Activated T-helper 1 cell treated with anti-CD3 and anti-CD28 coated beads, Interleukin-12 subunit alpha, Interleukin-12 subunit beta, Interleukin-2, Interleukin-4 antibody, amounts not matched to agents 30 ng/mL and 10 ng/mL and 1 ng/mL, durations not matched to agents 14 hours and 24 hours and 36 hours (primary cell): Measurements from ENCODE around the gene NELL1. TPM values are rescaled to one million over a fixed set of nuclear protein-coding genes. Genes with fewer than 3 reads are reported as not detected.

Source experiments
- DNase-seq: peaks from one replicate; pipeline ENCODE4 v3.0.0; 2021; ENCODE audit warnings: low spot score
- H3K27ac Mint-ChIP-seq: one replicate; pipeline ENCODE4 v1.8.0; 2021; ENCODE audit warnings: mild to moderate bottlenecking, mixed read lengths
- H3K27me3 Mint-ChIP-seq: one replicate; pipeline ENCODE4 v1.8.0; 2022; ENCODE audit warnings: mild to moderate bottlenecking, moderate library complexity, mixed read lengths; ENCODE audit not compliant: insufficient read depth
- H3K36me3 Mint-ChIP-seq: one replicate; pipeline ENCODE4 v1.8.0; 2021; ENCODE audit warnings: low read depth, mixed read lengths
- H3K4me1 Mint-ChIP-seq: one replicate; pipeline ENCODE4 v1.8.0; 2021; ENCODE audit warnings: low read depth, mixed read lengths
- H3K4me3 Mint-ChIP-seq: one replicate; pipeline ENCODE4 v1.8.0; 2021; ENCODE audit warnings: mild to moderate bottlenecking, moderate library complexity, mixed read lengths
- H3K9me3 Mint-ChIP-seq: one replicate; pipeline ENCODE4 v1.8.0; 2021; ENCODE audit warnings: mixed read lengths
- intact Hi-C: fragments of 100-400 bp; cut with micrococcal nuclease; formaldehyde crosslinking; loops from one replicate; pipeline ENCODE4 v1.15.1; 2024
- total RNA-seq: library from RNA; stranded (reverse); gene quantifications from 2 replicates; pipeline ENCODE4 v1.2.3, GENCODE V29; 2022

Gene NELL1
- total RNA-seq = not detected in 2 replicates

- H3K27ac Mint-ChIP-seq = no peak within 1 kb of the TSS
- DNase-seq = no peak
- peaks cover 3% of the 10 kb centered on the region for H3K36me3 Mint-ChIP-seq
- H3K4me1 Mint-ChIP-seq = no peaks in the 10 kb centered on the region
- no peaks in the 10 kb centered on the region for H3K9me3 Mint-ChIP-seq
- no peak within 1 kb of the TSS for H3K4me3 Mint-ChIP-seq
- intact Hi-C loops = no loop called here
- peaks cover 60% of the 10 kb centered on the region for H3K27me3 Mint-ChIP-seq
These were observed at the start of gene NELL1 for GRCh38 chr11:20668844-20669819. Gene NELL1, plus strand, starts transcription at chr11:20669586.

- Mint-ChIP-seq H3K4me3 (no peak overlapping the region), H3K4me1 (no peaks in the 10 kb centered on the region), H3K9me3 (no peaks in the 10 kb centered on the region), H3K27me3 (peaks cover 5% of the 10 kb centered on the region), H3K27ac (no peak overlapping the region), H3K36me3 (no peaks in the 10 kb centered on the region)
- DNase-seq = no peak
- intact Hi-C loops = no loop called here
These were observed 48.4 kb upstream of the NELL1 start for GRCh38 chr11:20620988-20621387.

GRCh38 chr11:20621679-20622078, 47.7 kb upstream of the NELL1 start:
- H3K4me3 Mint-ChIP-seq = no peak overlapping the region
- intact Hi-C loops = no loop called here
- H3K27me3 Mint-ChIP-seq = peaks cover 5% of the 10 kb centered on the region
- no peaks in the 10 kb centered on the region for H3K36me3 Mint-ChIP-seq
- no peak for DNase-seq
- H3K4me1 Mint-ChIP-seq = no peaks in the 10 kb centered on the region
- H3K9me3 Mint-ChIP-seq = no peaks in the 10 kb centered on the region
- no peak overlapping the region for H3K27ac Mint-ChIP-seq

GRCh38 chr11:20623252-20623651, 46.1 kb upstream of the NELL1 start:
- no peak for DNase-seq
- no peaks in the 10 kb centered on the region for H3K9me3 Mint-ChIP-seq
- peaks cover 5% of the 10 kb centered on the region for H3K27me3 Mint-ChIP-seq
- no peaks in the 10 kb centered on the region for H3K36me3 Mint-ChIP-seq
- no peaks in the 10 kb centered on the region for H3K4me1 Mint-ChIP-seq
- H3K27ac Mint-ChIP-seq = no peak overlapping the region
- intact Hi-C loops = no loop called here
- no peak overlapping the region for H3K4me3 Mint-ChIP-seq

GRCh38 chr11:20626279-20626678, 43.1 kb upstream of the NELL1 start:
- Mint-ChIP-seq H3K36me3 (no peaks in the 10 kb centered on the region), H3K9me3 (no peaks in the 10 kb centered on the region)

GRCh38 chr11:20627026-20627425, 42.4 kb upstream of the NELL1 start:
- H3K36me3 Mint-ChIP-seq = no peaks in the 10 kb centered on the region
- no peak overlapping the region for H3K27ac Mint-ChIP-seq
- H3K9me3 Mint-ChIP-seq = no peaks in the 10 kb centered on the region
- intact Hi-C loops = no loop called here
- no peak overlapping the region for H3K4me3 Mint-ChIP-seq
- H3K4me1 Mint-ChIP-seq = no peaks in the 10 kb centered on the region
- peaks cover 5% of the 10 kb centered on the region for H3K27me3 Mint-ChIP-seq
- no peak for DNase-seq

More at GRCh38 chr11:20626279-20626678, 43.1 kb upstream of the NELL1 start:
- H3K4me3 Mint-ChIP-seq = no peak overlapping the region
- intact Hi-C loops = no loop called here
- peaks cover 5% of the 10 kb centered on the region for H3K27me3 Mint-ChIP-seq
- no peaks in the 10 kb centered on the region for H3K4me1 Mint-ChIP-seq
- DNase-seq = no peak
- H3K27ac Mint-ChIP-seq = no peak overlapping the region

- no peaks in the 10 kb centered on the region for H3K9me3 Mint-ChIP-seq
- intact Hi-C loops = no loop called here
These were observed 41.7 kb upstream of the NELL1 start for GRCh38 chr11:20627701-20628100.

GRCh38 chr11:20631519-20632168, 37.7 kb upstream of the NELL1 start:
- no peak for DNase-seq
- H3K27me3 Mint-ChIP-seq = peaks cover 2% of the 10 kb centered on the region
- no peaks in the 10 kb centered on the region for H3K9me3 Mint-ChIP-seq
- no peak overlapping the region for H3K27ac Mint-ChIP-seq
- H3K4me1 Mint-ChIP-seq = no peaks in the 10 kb centered on the region
- intact Hi-C loops = no loop called here
- no peaks in the 10 kb centered on the region for H3K36me3 Mint-ChIP-seq
- H3K4me3 Mint-ChIP-seq = no peak overlapping the region

More at GRCh38 chr11:20627701-20628100, 41.7 kb upstream of the NELL1 start:
- Mint-ChIP-seq H3K27me3 (peaks cover 6% of the 10 kb centered on the region), H3K27ac (no peak overlapping the region), H3K36me3 (no peaks in the 10 kb centered on the region), H3K4me1 (no peaks in the 10 kb centered on the region), H3K4me3 (no peak overlapping the region)
- no peak for DNase-seq

GRCh38 chr11:20632169-20632532, 37.2 kb upstream of the NELL1 start:
- H3K27me3 Mint-ChIP-seq = peaks cover 2% of the 10 kb centered on the region
- H3K4me3 Mint-ChIP-seq = no peak overlapping the region
- intact Hi-C loops = no loop called here
- H3K4me1 Mint-ChIP-seq = no peaks in the 10 kb centered on the region
- H3K36me3 Mint-ChIP-seq = no peaks in the 10 kb centered on the region
- no peak overlapping the region for H3K27ac Mint-ChIP-seq
- no peaks in the 10 kb centered on the region for H3K9me3 Mint-ChIP-seq
- no peak for DNase-seq

- no peak for DNase-seq
- H3K4me3 Mint-ChIP-seq = no peak overlapping the region
- H3K4me1 Mint-ChIP-seq = no peaks in the 10 kb centered on the region
- intact Hi-C loops = no loop called here
- H3K36me3 Mint-ChIP-seq = no peaks in the 10 kb centered on the region
- no peaks in the 10 kb centered on the region for H3K9me3 Mint-ChIP-seq
- peaks cover 2% of the 10 kb centered on the region for H3K27me3 Mint-ChIP-seq
- no peak overlapping the region for H3K27ac Mint-ChIP-seq
These were observed 35.3 kb upstream of the NELL1 start for GRCh38 chr11:20634044-20634443.

- Mint-ChIP-seq H3K9me3 (no peaks in the 10 kb centered on the region), H3K4me1 (no peaks in the 10 kb centered on the region), H3K27ac (no peak overlapping the region), H3K27me3 (peaks cover 2% of the 10 kb centered on the region), H3K4me3 (no peak overlapping the region), H3K36me3 (no peaks in the 10 kb centered on the region)
- no peak for DNase-seq
- intact Hi-C loops = no loop called here
These were observed 34.6 kb upstream of the NELL1 start for GRCh38 chr11:20634781-20635180.

- intact Hi-C loops = no loop called here
- Mint-ChIP-seq H3K27ac (no peak overlapping the region), H3K4me3 (no peak overlapping the region), H3K9me3 (no peaks in the 10 kb centered on the region), H3K27me3 (peaks cover 8% of the 10 kb centered on the region), H3K36me3 (no peaks in the 10 kb centered on the region), H3K4me1 (no peaks in the 10 kb centered on the region)
- no peak for DNase-seq
These were observed 31.3 kb upstream of the NELL1 start for GRCh38 chr11:20638074-20638473.

- peaks cover 8% of the 10 kb centered on the region for H3K27me3 Mint-ChIP-seq
- no peaks in the 10 kb centered on the region for H3K36me3 Mint-ChIP-seq
- intact Hi-C loops = no loop called here
- H3K27ac Mint-ChIP-seq = no peak overlapping the region
- no peaks in the 10 kb centered on the region for H3K4me1 Mint-ChIP-seq
- H3K4me3 Mint-ChIP-seq = no peak overlapping the region
- H3K9me3 Mint-ChIP-seq = no peaks in the 10 kb centered on the region
- DNase-seq = no peak
These were observed 29.7 kb upstream of the NELL1 start for GRCh38 chr11:20639688-20640087.
